Liver (tissue), 9 donors: ENCODE measurements around the gene TMEM14C. TPM values are rescaled to one million over a fixed set of nuclear protein-coding genes. Genes with fewer than 3 reads are reported as not detected.

Experiments
- DNase-seq: peaks from one replicate; pipeline ENCODE4 v3.0.0-alpha.2; 2017; ENCODE audit warnings: low spot score
- H3K27ac ChIP-seq, 2 donors: one replicate each; pipeline ENCODE4 v1.7.0; 2013; ENCODE audit warnings: inconsistent platforms in 2 of 2, low read length in 2 of 2, control low read depth in 1 of 2, low read depth in 1 of 2, mild to moderate bottlenecking in 1 of 2
- H3K27me3 ChIP-seq, 4 donors: one replicate each; pipeline versions ENCODE4 v1.6.1 to v1.7.0; 2013; ENCODE audit warnings: low read length in 3 of 4, inconsistent platforms in 1 of 4, mild to moderate bottlenecking in 1 of 4, moderate library complexity in 1 of 4; ENCODE audit not compliant: control insufficient read depth in 4 of 4, insufficient read depth in 4 of 4
- H3K36me3 ChIP-seq, 4 donors: one replicate each; pipeline versions ENCODE4 v1.6.1 to v1.7.0; 2013; ENCODE audit warnings: low read length in 3 of 4, mild to moderate bottlenecking in 3 of 4, low read depth in 1 of 4, moderate library complexity in 1 of 4; ENCODE audit not compliant: control insufficient read depth in 4 of 4, insufficient read depth in 3 of 4
- H3K4me1 ChIP-seq, 4 donors: one replicate each; pipeline versions ENCODE4 v1.6.1 to v1.7.0; 2013; ENCODE audit warnings: low read length in 3 of 4, mild to moderate bottlenecking in 3 of 4, moderate library complexity in 1 of 4; ENCODE audit not compliant: control insufficient read depth in 4 of 4, insufficient read depth in 4 of 4
- H3K4me3 ChIP-seq, 3 donors: one replicate each; pipeline versions ENCODE4 v1.6.1 to v1.7.0; 2013; ENCODE audit warnings: low read length in 3 of 3, control low read depth in 1 of 3, low read depth in 1 of 3, mild to moderate bottlenecking in 1 of 3
- H3K9ac ChIP-seq, 2 donors: one replicate each; pipeline ENCODE4 v1.7.0; 2013; ENCODE audit warnings: low read length in 2 of 2, mild to moderate bottlenecking in 2 of 2, moderate library complexity in 2 of 2, control low read depth in 1 of 2, low read depth in 1 of 2
- H3K9me3 ChIP-seq, 4 donors: one replicate each; pipeline versions ENCODE4 v1.6.1 to v1.7.0; 2013; ENCODE audit warnings: low read length in 3 of 4; ENCODE audit not compliant: control insufficient read depth in 4 of 4
- EGR1 ChIP-seq, 2 donors: IDR thresholded peaks; 2 replicates each; pipeline ENCODE4 v1.6.1; 2016 to 2018; ENCODE audit warnings: antibody characterized with exemption in 2 of 2, low read depth in 2 of 2
- FOXA1 ChIP-seq: IDR thresholded peaks from 2 replicates; pipeline ENCODE4 v1.6.1; 2016; ENCODE audit warnings: antibody characterized with exemption
- FOXA2 ChIP-seq: IDR thresholded peaks from 2 replicates; pipeline ENCODE4 v1.6.1; 2016; ENCODE audit warnings: antibody characterized with exemption
- GABPA ChIP-seq, 2 donors: IDR thresholded peaks in 1 of 2; conservative IDR thresholded peaks in 1 of 2; 2 replicates each; pipeline ENCODE4 v1.6.1; 2016; ENCODE audit warnings: antibody characterized with exemption in 2 of 2, mild to moderate bottlenecking in 1 of 2, moderate library complexity in 1 of 2
- HNF4A ChIP-seq, 2 donors: conservative IDR thresholded peaks; 2 replicates each; pipeline ENCODE4 v1.6.1; 2016; ENCODE audit warnings: antibody characterized with exemption in 2 of 2, mild to moderate bottlenecking in 2 of 2
- HNF4G ChIP-seq: IDR thresholded peaks from 2 replicates; pipeline ENCODE4 v1.6.1; 2016; ENCODE audit warnings: antibody characterized with exemption
- JUND ChIP-seq, 2 donors: IDR thresholded peaks; 2 replicates each; pipeline ENCODE4 v1.6.1; 2016; ENCODE audit warnings: antibody characterized with exemption in 2 of 2
- RAD21 ChIP-seq, 2 donors: IDR thresholded peaks; 2 replicates each; pipeline ENCODE4 v1.6.1; 2016; ENCODE audit warnings: antibody characterized with exemption in 2 of 2, mild to moderate bottlenecking in 2 of 2
- RXRA ChIP-seq, 2 donors: IDR thresholded peaks; 2 replicates each; pipeline ENCODE4 v1.6.1; 2017 to 2018; ENCODE audit warnings: antibody characterized with exemption in 2 of 2, mild to moderate bottlenecking in 1 of 2
- SP1 ChIP-seq: IDR thresholded peaks from 2 replicates; pipeline ENCODE4 v1.6.1; 2018; ENCODE audit warnings: antibody characterized with exemption, mild to moderate bottlenecking
- TAF1 ChIP-seq: conservative IDR thresholded peaks from 2 replicates; pipeline ENCODE4 v1.6.1; 2016; ENCODE audit warnings: antibody characterized with exemption, mild to moderate bottlenecking
- YY1 ChIP-seq: IDR thresholded peaks from 2 replicates; pipeline ENCODE4 v1.6.1; 2016; ENCODE audit warnings: antibody characterized with exemption, mild to moderate bottlenecking
- WGBS: extraction: QIAGEN DNeasy Blood & Tissue Kit; methylation state at CpG from one replicate; pipeline ENCODE4 v1.1.7; 2013; 5-methylcytosine and 5-hydroxymethylcytosine counted together
- polyA plus RNA-seq, 2 donors: library from polyadenylated mRNA; stranded (reverse) in 1 of 2; unstranded in 1 of 2; fragments of 200-250 nt in 1 of 2; fragments of >200 nt in 1 of 2; fragmentation: Nextera tagmentation in 1 of 2; extraction: Ambion mirVana in 1 of 2; gene quantifications; one replicate each; pipeline versions ENCODE4 v1.2.1 to v1.2.3, GENCODE V29; 2013 to 2015
- total RNA-seq, 2 donors: library from RNA; depleted of rRNA; stranded (reverse); fragments of >200 nt; gene quantifications; one replicate each; pipeline ENCODE4 v1.2.3, GENCODE V29; 2014
- TF ChIP-seq, protein P1 (sequence below): fragments of 150-350 bp; IDR thresholded peaks from 2 replicates; pipeline ENCODE4 v1.5.1; 2017; ENCODE audit warnings: improper control_type of control experiment, low read depth, low read length; ENCODE audit not compliant: missing input control
- TF ChIP-seq, protein P2 (sequence below): IDR thresholded peaks from 2 replicates; pipeline ENCODE4 v1.6.1; 2016; ENCODE audit warnings: antibody characterized with exemption
- TF ChIP-seq, protein P3 (sequence below): IDR thresholded peaks from 2 replicates; pipeline ENCODE4 v1.6.1; 2016; ENCODE audit warnings: antibody characterized with exemption, mild to moderate bottlenecking
- TF ChIP-seq, protein P4 (sequence below): IDR thresholded peaks from 2 replicates; pipeline ENCODE4 v1.6.1; 2016; ENCODE audit warnings: antibody characterized with exemption
- TF ChIP-seq, protein P5 (sequence below): IDR thresholded peaks from 2 replicates; pipeline ENCODE4 v1.6.1; 2016; ENCODE audit warnings: antibody characterized with exemption
- donor health status: healthy.
- donor health status: healthy.
- donor health status: healthy.
- donor health status: healthy.
- donor health status: healthy.

TMEM14C gene
- total and polyA plus RNA-seq, 4 donors, result 36.8 to 239 (median 94.9) TPM

DNA sequence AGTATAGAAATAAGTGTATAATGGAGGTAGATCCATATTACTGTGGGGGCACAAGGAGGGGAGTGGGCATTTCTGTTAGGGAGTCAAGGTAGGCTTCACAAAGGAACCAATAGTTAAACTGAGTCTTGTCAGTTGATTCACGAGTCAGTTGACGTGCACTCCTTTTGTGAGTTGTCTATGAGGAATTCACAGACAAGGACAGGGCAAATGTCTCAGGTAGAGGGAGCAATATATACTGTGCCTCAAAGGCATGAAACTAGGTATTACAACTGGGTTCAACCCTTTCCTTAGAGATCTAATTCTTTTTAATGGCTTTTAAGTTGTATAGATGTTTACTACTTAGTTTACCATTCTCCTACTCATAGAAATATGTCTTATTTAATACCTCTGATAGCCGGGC, 11.0 kb downstream of the TMEM14C start:
- no peak overlapping the region for H3K9ac ChIP-seq
- H3K27me3 ChIP-seq, result no peaks in the 10 kb centered on the region
- TF ChIP-seq, protein P1, sequence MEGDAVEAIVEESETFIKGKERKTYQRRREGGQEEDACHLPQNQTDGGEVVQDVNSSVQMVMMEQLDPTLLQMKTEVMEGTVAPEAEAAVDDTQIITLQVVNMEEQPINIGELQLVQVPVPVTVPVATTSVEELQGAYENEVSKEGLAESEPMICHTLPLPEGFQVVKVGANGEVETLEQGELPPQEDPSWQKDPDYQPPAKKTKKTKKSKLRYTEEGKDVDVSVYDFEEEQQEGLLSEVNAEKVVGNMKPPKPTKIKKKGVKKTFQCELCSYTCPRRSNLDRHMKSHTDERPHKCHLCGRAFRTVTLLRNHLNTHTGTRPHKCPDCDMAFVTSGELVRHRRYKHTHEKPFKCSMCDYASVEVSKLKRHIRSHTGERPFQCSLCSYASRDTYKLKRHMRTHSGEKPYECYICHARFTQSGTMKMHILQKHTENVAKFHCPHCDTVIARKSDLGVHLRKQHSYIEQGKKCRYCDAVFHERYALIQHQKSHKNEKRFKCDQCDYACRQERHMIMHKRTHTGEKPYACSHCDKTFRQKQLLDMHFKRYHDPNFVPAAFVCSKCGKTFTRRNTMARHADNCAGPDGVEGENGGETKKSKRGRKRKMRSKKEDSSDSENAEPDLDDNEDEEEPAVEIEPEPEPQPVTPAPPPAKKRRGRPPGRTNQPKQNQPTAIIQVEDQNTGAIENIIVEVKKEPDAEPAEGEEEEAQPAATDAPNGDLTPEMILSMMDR, result no peak
- TF ChIP-seq FOXA2, result no peak
- TF ChIP-seq FOXA1, result no peak
- TF ChIP-seq, protein P2, sequence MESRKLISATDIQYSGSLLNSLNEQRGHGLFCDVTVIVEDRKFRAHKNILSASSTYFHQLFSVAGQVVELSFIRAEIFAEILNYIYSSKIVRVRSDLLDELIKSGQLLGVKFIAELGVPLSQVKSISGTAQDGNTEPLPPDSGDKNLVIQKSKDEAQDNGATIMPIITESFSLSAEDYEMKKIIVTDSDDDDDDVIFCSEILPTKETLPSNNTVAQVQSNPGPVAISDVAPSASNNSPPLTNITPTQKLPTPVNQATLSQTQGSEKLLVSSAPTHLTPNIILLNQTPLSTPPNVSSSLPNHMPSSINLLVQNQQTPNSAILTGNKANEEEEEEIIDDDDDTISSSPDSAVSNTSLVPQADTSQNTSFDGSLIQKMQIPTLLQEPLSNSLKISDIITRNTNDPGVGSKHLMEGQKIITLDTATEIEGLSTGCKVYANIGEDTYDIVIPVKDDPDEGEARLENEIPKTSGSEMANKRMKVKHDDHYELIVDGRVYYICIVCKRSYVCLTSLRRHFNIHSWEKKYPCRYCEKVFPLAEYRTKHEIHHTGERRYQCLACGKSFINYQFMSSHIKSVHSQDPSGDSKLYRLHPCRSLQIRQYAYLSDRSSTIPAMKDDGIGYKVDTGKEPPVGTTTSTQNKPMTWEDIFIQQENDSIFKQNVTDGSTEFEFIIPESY, result no peak
- TF ChIP-seq, protein P3, sequence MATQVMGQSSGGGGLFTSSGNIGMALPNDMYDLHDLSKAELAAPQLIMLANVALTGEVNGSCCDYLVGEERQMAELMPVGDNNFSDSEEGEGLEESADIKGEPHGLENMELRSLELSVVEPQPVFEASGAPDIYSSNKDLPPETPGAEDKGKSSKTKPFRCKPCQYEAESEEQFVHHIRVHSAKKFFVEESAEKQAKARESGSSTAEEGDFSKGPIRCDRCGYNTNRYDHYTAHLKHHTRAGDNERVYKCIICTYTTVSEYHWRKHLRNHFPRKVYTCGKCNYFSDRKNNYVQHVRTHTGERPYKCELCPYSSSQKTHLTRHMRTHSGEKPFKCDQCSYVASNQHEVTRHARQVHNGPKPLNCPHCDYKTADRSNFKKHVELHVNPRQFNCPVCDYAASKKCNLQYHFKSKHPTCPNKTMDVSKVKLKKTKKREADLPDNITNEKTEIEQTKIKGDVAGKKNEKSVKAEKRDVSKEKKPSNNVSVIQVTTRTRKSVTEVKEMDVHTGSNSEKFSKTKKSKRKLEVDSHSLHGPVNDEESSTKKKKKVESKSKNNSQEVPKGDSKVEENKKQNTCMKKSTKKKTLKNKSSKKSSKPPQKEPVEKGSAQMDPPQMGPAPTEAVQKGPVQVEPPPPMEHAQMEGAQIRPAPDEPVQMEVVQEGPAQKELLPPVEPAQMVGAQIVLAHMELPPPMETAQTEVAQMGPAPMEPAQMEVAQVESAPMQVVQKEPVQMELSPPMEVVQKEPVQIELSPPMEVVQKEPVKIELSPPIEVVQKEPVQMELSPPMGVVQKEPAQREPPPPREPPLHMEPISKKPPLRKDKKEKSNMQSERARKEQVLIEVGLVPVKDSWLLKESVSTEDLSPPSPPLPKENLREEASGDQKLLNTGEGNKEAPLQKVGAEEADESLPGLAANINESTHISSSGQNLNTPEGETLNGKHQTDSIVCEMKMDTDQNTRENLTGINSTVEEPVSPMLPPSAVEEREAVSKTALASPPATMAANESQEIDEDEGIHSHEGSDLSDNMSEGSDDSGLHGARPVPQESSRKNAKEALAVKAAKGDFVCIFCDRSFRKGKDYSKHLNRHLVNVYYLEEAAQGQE, result no peak
- TF ChIP-seq HNF4A (conservative IDR thresholded peaks at IDR 0.05), result no peak
- TF ChIP-seq YY1, result no peak
- no peak for TF ChIP-seq RAD21 (IDR thresholded peaks at IDR 0.05)
- no peak for TF ChIP-seq SP1
- no peak for TF ChIP-seq EGR1 (IDR thresholded peaks at IDR 0.05; ENCODE audit: low read depth in 2 of 2)
- TF ChIP-seq GABPA (IDR thresholded peaks at IDR 0.05 in 1 of 2, conservative IDR thresholded peaks at IDR 0.05 in 1 of 2), result no peak
- TF ChIP-seq HNF4G, result no peak
- DNase-seq, result no peak
- no peak overlapping the region for H3K27ac ChIP-seq
- H3K4me1 ChIP-seq, result no peaks in the 10 kb centered on the region
- 98% methylated on average over 3 of the region's 3 CpGs for WGBS
- H3K9me3 ChIP-seq, result no peaks in the 10 kb centered on the region
- H3K4me3 ChIP-seq, result no peak overlapping the region
- H3K36me3 ChIP-seq, result peaks cover 5 to 36% (median 21%) of the 10 kb centered on the region in 4 donors

DNA sequence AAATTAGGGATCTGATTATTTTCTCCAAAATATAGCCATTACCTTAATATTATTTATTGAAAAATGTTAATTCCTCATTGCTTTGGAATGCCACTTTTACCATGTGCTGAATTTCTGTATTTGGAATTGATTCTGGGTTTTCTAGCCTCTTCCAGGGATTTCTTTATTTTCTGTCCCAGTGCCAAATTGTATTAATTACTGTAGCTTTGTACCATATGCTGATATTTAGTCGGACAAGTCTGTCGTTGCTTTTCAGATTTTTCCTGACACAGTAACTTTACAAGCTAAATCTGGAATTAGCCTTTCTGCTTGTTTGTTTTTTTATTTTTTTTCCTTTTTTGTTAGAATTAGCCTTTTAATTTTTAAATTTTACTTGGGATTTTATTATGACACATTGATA, 13.9 kb downstream of the TMEM14C start:
- Histone ChIP-seq H3K9me3 (no peaks in the 10 kb centered on the region), H3K4me1 (no peaks in the 10 kb centered on the region), H3K9ac (no peak overlapping the region), H3K27me3 (no peaks in the 10 kb centered on the region), H3K27ac (no peak overlapping the region), H3K4me3 (no peak overlapping the region), H3K36me3 (peaks cover 0 to 16% (median 9%) of the 10 kb centered on the region in 4 donors)
- 91% methylated on average over 2 of the region's 2 CpGs for WGBS
- DNase-seq, result no peak
- no peak for TF ChIP-seq SP1
- TF ChIP-seq JUND (IDR thresholded peaks at IDR 0.05), result no peak
- no peak for TF ChIP-seq RXRA (IDR thresholded peaks at IDR 0.05)
- TF ChIP-seq, protein P4, sequence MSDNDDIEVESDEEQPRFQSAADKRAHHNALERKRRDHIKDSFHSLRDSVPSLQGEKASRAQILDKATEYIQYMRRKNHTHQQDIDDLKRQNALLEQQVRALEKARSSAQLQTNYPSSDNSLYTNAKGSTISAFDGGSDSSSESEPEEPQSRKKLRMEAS, result no peak
- TF ChIP-seq, protein P5, sequence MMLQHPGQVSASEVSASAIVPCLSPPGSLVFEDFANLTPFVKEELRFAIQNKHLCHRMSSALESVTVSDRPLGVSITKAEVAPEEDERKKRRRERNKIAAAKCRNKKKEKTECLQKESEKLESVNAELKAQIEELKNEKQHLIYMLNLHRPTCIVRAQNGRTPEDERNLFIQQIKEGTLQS, result no peak
- no peak for TF ChIP-seq HNF4G
- TF ChIP-seq FOXA2, result no peak
- TF ChIP-seq, protein P2, result no peak
- TF ChIP-seq TAF1, result no peak
- TF ChIP-seq, protein P1, result no peak
- no peak for TF ChIP-seq YY1
- no peak for TF ChIP-seq EGR1 (IDR thresholded peaks at IDR 0.05; ENCODE audit: low read depth in 2 of 2)
- TF ChIP-seq RAD21 (IDR thresholded peaks at IDR 0.05), result no peak
- no peak for TF ChIP-seq HNF4A (conservative IDR thresholded peaks at IDR 0.05)
